ENCODE measurements around the gene PLEKHA7.
A peak's percentile ranks its signal among the peaks of the same experiment; 100 is the strongest.

The PLEKHA7 gene

GRCh38 chr11:16986434-16987204 lies 27.6 kb downstream of the PLEKHA7 start:
- DNase-seq (ENCODE audit: insufficient read length) (peak; percentile 72), FAIRE-seq (peak; percentile 92)
- TF ChIP-seq POLR2AphosphoS5 (IDR thresholded peaks at IDR 0.05; ENCODE audit: low read depth, low read length) (no peak), POLR2A (IDR thresholded peaks at IDR 0.05; ENCODE audit: low read depth, low read length) (no peak), TAF1 (IDR thresholded peaks at IDR 0.05; ENCODE audit: borderline replicate concordance, low read depth, low read length) (no peak)

- peak; percentile 40 for FAIRE-seq
- DNase-seq (ENCODE audit: insufficient read length), result no peak
- TF ChIP-seq TAF1 (IDR thresholded peaks at IDR 0.05; ENCODE audit: borderline replicate concordance, low read depth, low read length), result no peak
- no peak for TF ChIP-seq POLR2A (IDR thresholded peaks at IDR 0.05; ENCODE audit: low read depth, low read length)
- TF ChIP-seq POLR2AphosphoS5 (IDR thresholded peaks at IDR 0.05; ENCODE audit: low read depth, low read length), result no peak
Observed at GRCh38 chr11:16985297-16985696, 28.9 kb downstream of the PLEKHA7 start.

- FAIRE-seq (no peak), DNase-seq (ENCODE audit: insufficient read length) (no peak)
- TF ChIP-seq POLR2AphosphoS5 (IDR thresholded peaks at IDR 0.05; ENCODE audit: low read depth, low read length) (no peak), TAF1 (IDR thresholded peaks at IDR 0.05; ENCODE audit: borderline replicate concordance, low read depth, low read length) (no peak), POLR2A (IDR thresholded peaks at IDR 0.05; ENCODE audit: low read depth, low read length) (no peak)
Observed at GRCh38 chr11:16984229-16984628, 30.0 kb downstream of the PLEKHA7 start.

GRCh38 chr11:16982809-16983208 lies 31.4 kb downstream of the PLEKHA7 start:
- no peak for TF ChIP-seq POLR2AphosphoS5 (IDR thresholded peaks at IDR 0.05; ENCODE audit: low read depth, low read length)
- no peak for TF ChIP-seq TAF1 (IDR thresholded peaks at IDR 0.05; ENCODE audit: borderline replicate concordance, low read depth, low read length)
- no peak for TF ChIP-seq POLR2A (IDR thresholded peaks at IDR 0.05; ENCODE audit: low read depth, low read length)
- FAIRE-seq (peak; percentile 14), DNase-seq (ENCODE audit: insufficient read length) (no peak)

GRCh38 chr11:16982256-16982671 lies 31.9 kb downstream of the PLEKHA7 start:
- FAIRE-seq (no peak), DNase-seq (ENCODE audit: insufficient read length) (no peak)
- no peak for TF ChIP-seq POLR2AphosphoS5 (IDR thresholded peaks at IDR 0.05; ENCODE audit: low read depth, low read length)
- no peak for TF ChIP-seq TAF1 (IDR thresholded peaks at IDR 0.05; ENCODE audit: borderline replicate concordance, low read depth, low read length)
- no peak for TF ChIP-seq POLR2A (IDR thresholded peaks at IDR 0.05; ENCODE audit: low read depth, low read length)

- FAIRE-seq (no peak), DNase-seq (ENCODE audit: insufficient read length) (no peak)
- TF ChIP-seq TAF1 (IDR thresholded peaks at IDR 0.05; ENCODE audit: borderline replicate concordance, low read depth, low read length), result no peak
- no peak for TF ChIP-seq POLR2A (IDR thresholded peaks at IDR 0.05; ENCODE audit: low read depth, low read length)
- no peak for TF ChIP-seq POLR2AphosphoS5 (IDR thresholded peaks at IDR 0.05; ENCODE audit: low read depth, low read length)
Observed at GRCh38 chr11:16981651-16982194, 32.5 kb downstream of the PLEKHA7 start.

- no peak for DNase-seq (ENCODE audit: insufficient read length)
- TF ChIP-seq TAF1 (IDR thresholded peaks at IDR 0.05; ENCODE audit: borderline replicate concordance, low read depth, low read length) (no peak), POLR2AphosphoS5 (IDR thresholded peaks at IDR 0.05; ENCODE audit: low read depth, low read length) (no peak), POLR2A (IDR thresholded peaks at IDR 0.05; ENCODE audit: low read depth, low read length) (no peak)
- FAIRE-seq, result peak; percentile 36
Observed at GRCh38 chr11:16979703-16980622, 34.3 kb downstream of the PLEKHA7 start.

GRCh38 chr11:16977994-16978315 lies 36.3 kb downstream of the PLEKHA7 start:
- TF ChIP-seq POLR2AphosphoS5 (IDR thresholded peaks at IDR 0.05; ENCODE audit: low read depth, low read length) (no peak), TAF1 (IDR thresholded peaks at IDR 0.05; ENCODE audit: borderline replicate concordance, low read depth, low read length) (no peak), POLR2A (IDR thresholded peaks at IDR 0.05; ENCODE audit: low read depth, low read length) (no peak)
- no peak for DNase-seq (ENCODE audit: insufficient read length)
- no peak for FAIRE-seq

- DNase-seq (ENCODE audit: insufficient read length) (no peak), FAIRE-seq (no peak)
- TF ChIP-seq POLR2A (IDR thresholded peaks at IDR 0.05; ENCODE audit: low read depth, low read length) (no peak), POLR2AphosphoS5 (IDR thresholded peaks at IDR 0.05; ENCODE audit: low read depth, low read length) (no peak), TAF1 (IDR thresholded peaks at IDR 0.05; ENCODE audit: borderline replicate concordance, low read depth, low read length) (no peak)
Observed at GRCh38 chr11:16977136-16977993, 36.8 kb downstream of the PLEKHA7 start.

- DNase-seq (ENCODE audit: insufficient read length), result no peak
- FAIRE-seq, result no peak
- no peak for TF ChIP-seq POLR2AphosphoS5 (IDR thresholded peaks at IDR 0.05; ENCODE audit: low read depth, low read length)
- no peak for TF ChIP-seq TAF1 (IDR thresholded peaks at IDR 0.05; ENCODE audit: borderline replicate concordance, low read depth, low read length)
- no peak for TF ChIP-seq POLR2A (IDR thresholded peaks at IDR 0.05; ENCODE audit: low read depth, low read length)
Observed at GRCh38 chr11:16976379-16976778, 37.8 kb downstream of the PLEKHA7 start.

All from GM12892 (cell line).